Measurements from ENCODE around the gene ORAI1.

The ORAI1 gene

GRCh38 chr12:121638298-121639202 is 12.2 kb downstream of the ORAI1 start (continued):
- TF ChIP-seq, protein P1, sequence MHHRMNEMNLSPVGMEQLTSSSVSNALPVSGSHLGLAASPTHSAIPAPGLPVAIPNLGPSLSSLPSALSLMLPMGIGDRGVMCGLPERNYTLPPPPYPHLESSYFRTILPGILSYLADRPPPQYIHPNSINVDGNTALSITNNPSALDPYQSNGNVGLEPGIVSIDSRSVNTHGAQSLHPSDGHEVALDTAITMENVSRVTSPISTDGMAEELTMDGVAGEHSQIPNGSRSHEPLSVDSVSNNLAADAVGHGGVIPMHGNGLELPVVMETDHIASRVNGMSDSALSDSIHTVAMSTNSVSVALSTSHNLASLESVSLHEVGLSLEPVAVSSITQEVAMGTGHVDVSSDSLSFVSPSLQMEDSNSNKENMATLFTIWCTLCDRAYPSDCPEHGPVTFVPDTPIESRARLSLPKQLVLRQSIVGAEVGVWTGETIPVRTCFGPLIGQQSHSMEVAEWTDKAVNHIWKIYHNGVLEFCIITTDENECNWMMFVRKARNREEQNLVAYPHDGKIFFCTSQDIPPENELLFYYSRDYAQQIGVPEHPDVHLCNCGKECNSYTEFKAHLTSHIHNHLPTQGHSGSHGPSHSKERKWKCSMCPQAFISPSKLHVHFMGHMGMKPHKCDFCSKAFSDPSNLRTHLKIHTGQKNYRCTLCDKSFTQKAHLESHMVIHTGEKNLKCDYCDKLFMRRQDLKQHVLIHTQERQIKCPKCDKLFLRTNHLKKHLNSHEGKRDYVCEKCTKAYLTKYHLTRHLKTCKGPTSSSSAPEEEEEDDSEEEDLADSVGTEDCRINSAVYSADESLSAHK (tag by site-specific recombination; IDR thresholded peaks at IDR 0.05): no peak
- TF ChIP-seq ZBTB21 (tag by site-specific recombination; IDR thresholded peaks at IDR 0.05) (no peak), ZNF621 (tag by site-specific recombination; IDR thresholded peaks at IDR 0.05) (no peak), ZSCAN30 (tag by site-specific recombination; IDR thresholded peaks at IDR 0.05) (no peak), ZNF585B (tag by site-specific recombination; IDR thresholded peaks at IDR 0.05) (no peak), ZNF214 (tag by site-specific recombination; IDR thresholded peaks at IDR 0.05; ENCODE audit: borderline replicate concordance) (no peak)

DNA sequence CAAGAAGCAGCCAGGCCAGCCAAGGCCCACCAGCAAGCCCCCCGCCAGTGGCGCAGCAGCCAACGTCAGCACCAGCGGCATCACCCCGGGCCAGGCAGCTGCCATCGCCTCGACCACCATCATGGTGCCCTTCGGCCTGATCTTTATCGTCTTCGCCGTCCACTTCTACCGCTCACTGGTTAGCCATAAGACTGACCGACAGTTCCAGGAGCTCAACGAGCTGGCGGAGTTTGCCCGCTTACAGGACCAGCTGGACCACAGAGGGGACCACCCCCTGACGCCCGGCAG is 15.0 kb downstream of the ORAI1 start:
- ChIA-PET CTCF (interaction anchor here (0.6 to 0.9 kb wide), 2 partner anchors 14 to 101 kb away, joined by 3 read pairs; no protein-coding TSS in a partner anchor), POLR2A (no interaction called here)
- no peak overlapping the region for H3K27ac ChIP-seq (ENCODE audit: extremely low read depth, low read depth, low read length)
- H3K4me1 ChIP-seq (ENCODE audit: control insufficient read depth, insufficient read depth, low read length): no peaks in the 10 kb centered on the region
- peaks cover 0 to 7% of the 10 kb centered on the region in 2 experiments; a peak in 2 of 3 replicates for H3K36me3 ChIP-seq (ENCODE audit: control insufficient read depth in 2 of 2, insufficient read depth in 1 of 2, low read length in 2 of 2)
- H3K4me3 ChIP-seq (ENCODE audit: low read depth, low read length): no peak overlapping the region
- H3K9me3 ChIP-seq (ENCODE audit: control insufficient read depth, insufficient read depth, low read depth, low read length): no peaks in the 10 kb centered on the region
- TF ChIP-seq ZNF239 (tag by site-specific recombination; IDR thresholded peaks at IDR 0.05) (no peak), ZNF10 (tag by site-specific recombination; IDR thresholded peaks at IDR 0.05) (no peak), ZNF558 (tag by site-specific recombination; IDR thresholded peaks at IDR 0.05) (no peak)

DNA sequence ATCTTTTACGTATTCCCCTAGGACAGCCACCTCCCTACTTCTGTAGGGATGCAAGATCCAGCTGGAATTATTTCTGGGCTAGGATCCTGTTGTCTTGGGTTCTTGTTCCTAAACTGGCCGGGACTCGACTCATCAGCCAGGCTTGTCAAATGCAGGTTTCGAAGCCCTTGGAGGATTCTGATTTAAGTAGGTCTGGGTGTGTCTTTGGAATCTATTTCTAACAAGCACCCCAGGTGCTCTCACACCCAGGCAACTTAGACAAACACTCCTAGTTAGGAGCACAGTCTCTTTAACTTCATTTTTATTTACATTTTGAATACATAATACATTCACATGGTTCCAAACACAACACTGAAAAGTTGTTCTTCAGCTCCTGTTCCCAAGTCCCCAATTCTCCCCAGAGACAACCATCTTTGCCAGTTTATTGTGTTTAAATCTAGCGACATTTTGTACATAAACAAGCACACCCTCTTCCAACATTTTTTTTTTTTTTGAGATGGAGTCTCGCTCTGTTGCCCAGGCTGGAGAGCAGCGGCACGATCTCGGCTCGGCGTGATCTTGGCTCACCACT is 22.2 kb downstream of the ORAI1 start:
- POLR2A ChIA-PET: interaction anchor here (0.6 kb wide), 1 partner anchor 99 kb away, joined by 3 read pairs; no protein-coding TSS in a partner anchor
- Histone ChIP-seq H3K36me3 (ENCODE audit: control insufficient read depth in 2 of 2, insufficient read depth in 1 of 2, low read length in 2 of 2) (no peaks in the 10 kb centered on the region; a peak in 1 of 3 replicates), H3K4me3 (ENCODE audit: low read depth, low read length) (no peak overlapping the region), H3K4me1 (ENCODE audit: control insufficient read depth, insufficient read depth, low read length) (no peaks in the 10 kb centered on the region), H3K9me3 (ENCODE audit: control insufficient read depth, insufficient read depth, low read depth, low read length) (no peaks in the 10 kb centered on the region), H3K27ac (ENCODE audit: extremely low read depth, low read depth, low read length) (no peak overlapping the region)
- TF ChIP-seq ZNF121 (tag by site-specific recombination; IDR thresholded peaks at IDR 0.05) (0 out of 2 replicates have a peak, but pooled peaks have one; percentile 33), ZNF48 (tag by site-specific recombination; IDR thresholded peaks at IDR 0.05) (no peak)
- CTCF ChIA-PET: interaction anchor here (0.5 to 1.8 kb wide), 6 partner anchors 11 to 96 kb away, joined by 3 to 6 read pairs (median 4); no protein-coding TSS in a partner anchor

DNA sequence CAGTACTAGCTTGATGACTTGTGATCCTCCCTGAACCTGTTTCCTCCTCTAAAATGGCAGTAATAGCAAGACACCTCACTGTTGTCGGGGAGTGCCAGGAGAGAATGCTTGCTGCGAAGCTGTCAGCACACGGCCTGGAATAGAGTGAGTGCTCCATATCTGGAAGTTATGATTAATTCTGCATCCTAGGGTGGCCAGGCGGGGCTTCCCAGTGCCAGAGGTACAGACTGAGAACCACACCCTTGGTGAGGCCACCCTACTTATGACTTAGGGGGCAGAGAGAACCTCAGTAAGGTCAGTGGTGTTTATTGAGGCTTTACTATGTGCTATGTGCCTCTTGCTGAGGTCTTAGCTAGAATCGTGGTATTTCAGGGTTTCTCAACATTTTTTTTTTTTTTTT is 23.0 kb downstream of the ORAI1 start:
- no peak overlapping the region for H3K4me3 ChIP-seq (ENCODE audit: low read depth, low read length)
- POLR2A ChIA-PET: no interaction called here
- H3K4me1 ChIP-seq (ENCODE audit: control insufficient read depth, insufficient read depth, low read length): no peaks in the 10 kb centered on the region
- CTCF ChIA-PET: interaction anchor here (0.5 to 1.8 kb wide), 4 partner anchors 12 to 97 kb away, joined by 3 to 6 read pairs (median 4); no protein-coding TSS in a partner anchor
- H3K36me3 ChIP-seq (ENCODE audit: control insufficient read depth in 2 of 2, insufficient read depth in 1 of 2, low read length in 2 of 2): no peaks in the 10 kb centered on the region; a peak in 1 of 3 replicates
- H3K27ac ChIP-seq (ENCODE audit: extremely low read depth, low read depth, low read length): no peak overlapping the region
- no peaks in the 10 kb centered on the region for H3K9me3 ChIP-seq (ENCODE audit: control insufficient read depth, insufficient read depth, low read depth, low read length)
- TF ChIP-seq SP7 (tag by site-specific recombination; IDR thresholded peaks at IDR 0.05) (no peak), ZNF664 (tag by site-specific recombination; IDR thresholded peaks at IDR 0.05) (peak; percentile 75; the same call in 1 of the 2 replicates)

Measured in HEK293 (cell line).